Thyroid gland (tissue), 4 donors: Measurements from ENCODE around the gene SORCS2. TPM values are rescaled to one million over a fixed set of nuclear protein-coding genes. Genes with fewer than 3 reads are reported as not detected.
A peak's percentile ranks its signal among the peaks of the same experiment; 100 is the strongest.

Source experiments
- DNase-seq, 2 donors: peaks; one replicate each; pipeline ENCODE4 v3.0.0-alpha.2; 2019
- H3K27ac ChIP-seq, 3 donors: fragments of 200-600 bp; sonication (generic); 1 replicate in 2 of 3; 2 replicates in 1 of 3; pipeline ENCODE4 v1.5.1; 2016 to 2019; ENCODE audit warnings: mild to moderate bottlenecking in 1 of 3, moderate library complexity in 1 of 3
- H3K27me3 ChIP-seq: fragments of 200-600 bp; sonication (generic); one replicate; pipeline ENCODE4 v1.5.1; 2019
- H3K36me3 ChIP-seq, 2 donors: fragments of 200-600 bp; sonication (generic); one replicate each; pipeline ENCODE4 v1.5.1; 2016 to 2019
- H3K4me1 ChIP-seq, 2 donors: fragments of 200-600 bp; sonication (generic); one replicate each; pipeline ENCODE4 v1.5.1; 2017 to 2019
- H3K4me3 ChIP-seq, 3 donors: fragments of 200-600 bp; sonication (generic); replicated peaks in 1 of 3; 1 replicate in 2 of 3; 2 replicates in 1 of 3; pipeline ENCODE4 v1.5.1; 2016; ENCODE audit warnings: mild to moderate bottlenecking in 1 of 3
- H3K9me3 ChIP-seq: fragments of 200-600 bp; sonication (generic); one replicate; pipeline ENCODE4 v1.5.1; 2017
- CTCF ChIP-seq, 6 experiments: fragments of 200-600 bp in 3 of 6; fragments of 450-650 bp in 3 of 6; sonication (generic) in 3 of 6; IDR thresholded peaks; one replicate each; pipeline ENCODE4 v1.5.1; 2016 to 2019; ENCODE audit warnings: antibody characterized with exemption in 6 of 6, mild to moderate bottlenecking in 2 of 6, inconsistent platforms in 1 of 6, moderate library complexity in 1 of 6
- POLR2A ChIP-seq, 2 donors: fragments of 450-650 bp; IDR thresholded peaks; one replicate each; pipeline ENCODE4 v1.6.1; 2017; ENCODE audit warnings: antibody characterized with exemption in 2 of 2, mild to moderate bottlenecking in 2 of 2, moderate library complexity in 1 of 2
- WGBS, 2 donors: methylation state at CpG; one replicate each; pipeline ENCODE4 v1.1.5; 2017; 5-methylcytosine and 5-hydroxymethylcytosine counted together
- intact Hi-C: fragments of 100-400 bp; cut with DNase I; formaldehyde crosslinking; loops from one replicate; pipeline ENCODE4 v1.15.1; 2023
- total RNA-seq, 4 donors: library from RNA; depleted of rRNA; stranded (reverse); fragments of >200 nt; gene quantifications; one replicate each; pipeline ENCODE4 v1.2.3, GENCODE V29; 2016

SORCS2 gene
- total RNA-seq, 4 donors from 2014 or later, result 1.7 to 13.6 (median 3.6) TPM

GRCh38 chr4:7330811-7331681 lies 138.7 kb downstream of the SORCS2 start:
- intact Hi-C loops, result loop anchor here (10.0 kb wide), 1 partner anchor 384 kb away; no protein-coding TSS in a partner anchor
- H3K4me1 ChIP-seq, result peaks cover 9 to 17% of the 10 kb centered on the region in 2 donors

GRCh38 chr4:7331682-7332000 lies 139.3 kb downstream of the SORCS2 start:
- H3K4me1 ChIP-seq, result peaks cover 10 to 18% of the 10 kb centered on the region in 2 donors
- H3K9me3 ChIP-seq, result no peaks in the 10 kb centered on the region
- H3K36me3 ChIP-seq, result no peaks in the 10 kb centered on the region
- WGBS, 2 donors, result 90% methylated on average over 8 to 11 of the region's 11 CpGs
- TF ChIP-seq CTCF (IDR thresholded peaks at IDR 0.05) (no peak), POLR2A (IDR thresholded peaks at IDR 0.05) (no peak)
- intact Hi-C loops, result loop anchor here (10.0 kb wide), 1 partner anchor 383 kb away; no protein-coding TSS in a partner anchor
- H3K4me3 ChIP-seq, result no peak overlapping the region
- no peak for DNase-seq
- no peaks in the 10 kb centered on the region for H3K27me3 ChIP-seq
- no peak overlapping the region for H3K27ac ChIP-seq

More at GRCh38 chr4:7330811-7331681, 138.7 kb downstream of the SORCS2 start:
- Histone ChIP-seq H3K27ac (no peak overlapping the region), H3K36me3 (no peaks in the 10 kb centered on the region), H3K9me3 (no peaks in the 10 kb centered on the region), H3K27me3 (no peaks in the 10 kb centered on the region), H3K4me3 (no peak overlapping the region)
- no peak for DNase-seq
- TF ChIP-seq POLR2A (IDR thresholded peaks at IDR 0.05) (no peak), CTCF (IDR thresholded peaks at IDR 0.05) (no peak)
- WGBS, 2 donors, result 89 to 92% methylated on average over 21 to 22 of the region's 22 CpGs

GRCh38 chr4:7332216-7333023 lies 140.1 kb downstream of the SORCS2 start:
- Histone ChIP-seq H3K9me3 (no peaks in the 10 kb centered on the region), H3K4me1 (peaks cover 10 to 18% of the 10 kb centered on the region in 2 donors), H3K27me3 (no peaks in the 10 kb centered on the region), H3K27ac (no peak overlapping the region), H3K4me3 (no peak overlapping the region), H3K36me3 (no peaks in the 10 kb centered on the region)
- intact Hi-C loops, result loop anchor here (10.0 kb wide), 1 partner anchor 382 kb away; no protein-coding TSS in a partner anchor
- no peak for TF ChIP-seq CTCF (IDR thresholded peaks at IDR 0.05)
- TF ChIP-seq POLR2A (IDR thresholded peaks at IDR 0.05), result no peak
- 78 to 80% methylated on average over 10 to 13 of the region's 15 CpGs for WGBS, 2 donors
- peak; percentile 39 to 53 for DNase-seq

DNA sequence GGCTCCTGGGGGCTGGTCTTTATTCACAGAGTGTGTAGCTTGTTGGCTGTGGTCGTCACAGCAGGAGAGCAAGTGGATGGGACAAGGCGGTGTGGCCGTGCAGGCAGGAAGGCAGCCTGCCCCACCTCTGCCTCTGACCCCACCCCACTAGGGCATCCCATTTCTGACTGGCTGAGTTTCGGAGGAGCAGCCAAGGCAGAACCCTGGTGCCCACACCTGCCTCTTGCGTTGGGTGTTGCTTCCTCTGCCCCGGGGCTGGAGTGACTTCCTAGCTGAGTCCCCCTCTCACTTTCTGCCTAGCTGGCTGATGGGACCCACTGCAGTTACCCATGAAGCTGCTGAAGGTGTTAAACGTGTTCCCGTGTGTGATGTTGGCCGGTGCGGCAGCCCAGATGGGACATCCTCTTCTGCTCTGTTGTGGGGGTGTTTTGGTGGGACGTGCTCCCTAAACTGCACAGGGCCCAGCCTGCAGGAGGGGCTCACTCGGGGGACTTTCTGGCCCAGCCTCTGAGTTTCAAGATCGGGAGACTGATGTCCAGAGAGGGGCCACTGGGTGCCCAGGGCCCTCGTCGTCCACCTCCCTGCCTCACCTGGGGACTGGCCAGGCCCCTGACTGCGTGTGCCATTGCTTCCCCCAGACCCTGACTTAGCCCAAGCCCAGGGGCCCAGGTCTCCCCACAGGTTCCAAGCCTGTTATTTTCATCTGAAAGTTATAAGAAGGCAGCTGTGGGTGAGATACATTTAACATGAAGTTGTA lies 140.9 kb downstream of the SORCS2 start:
- no peaks in the 10 kb centered on the region for H3K27me3 ChIP-seq
- intact Hi-C loops, result loop anchor here (10.0 kb wide), 1 partner anchor 382 kb away; no protein-coding TSS in a partner anchor
- TF ChIP-seq POLR2A (IDR thresholded peaks at IDR 0.05) (no peak), CTCF (IDR thresholded peaks at IDR 0.05) (no peak)
- H3K9me3 ChIP-seq, result no peaks in the 10 kb centered on the region
- DNase-seq, result no peak
- whole genome bisulfite sequencing, 2 donors, result 83 to 85% methylated on average over 8 to 15 of the region's 16 CpGs
- no peak overlapping the region for H3K27ac ChIP-seq
- no peak overlapping the region for H3K4me3 ChIP-seq
- peaks cover 10 to 18% of the 10 kb centered on the region in 2 donors for H3K4me1 ChIP-seq
- no peaks in the 10 kb centered on the region for H3K36me3 ChIP-seq
